ENCODE measurements around the gene MOCOS. TPM values are rescaled to one million over a fixed set of nuclear protein-coding genes. Genes with fewer than 3 reads are reported as not detected.
"Not testable (repeated sequence)": the region's sequence is repeated elsewhere in the genome, so short reads cannot be mapped to it uniquely, and the experiment has no call there.

The MOCOS gene
- total RNA-seq, 4 donors from 2014 or later = 2.2 to 11.4 (median 5.1) TPM

GRCh38 chr18:36199691-36200295 is 12.5 kb downstream of the MOCOS start:
- no peak for TF ChIP-seq CTCF (IDR thresholded peaks at IDR 0.05)
- no peak for DNase-seq (ENCODE audit: low spot score)
- no peak for ATAC-seq (ENCODE audit: low FRiP score)

GRCh38 chr18:36200354-36200771 is 13.1 kb downstream of the MOCOS start:
- no peak for DNase-seq (ENCODE audit: low spot score)
- TF ChIP-seq CTCF (IDR thresholded peaks at IDR 0.05) = no peak
- ATAC-seq (ENCODE audit: low FRiP score) = no peak

GRCh38 chr18:36201765-36202164 is 14.5 kb downstream of the MOCOS start:
- DNase-seq (ENCODE audit: low spot score) (no peak), ATAC-seq (ENCODE audit: low FRiP score) (no peak)
- no peak for TF ChIP-seq CTCF (IDR thresholded peaks at IDR 0.05)

- ATAC-seq (ENCODE audit: low FRiP score) (no peak), DNase-seq (ENCODE audit: low spot score) (no peak)
- no peak for TF ChIP-seq CTCF (IDR thresholded peaks at IDR 0.05)
These were observed 16.1 kb downstream of the MOCOS start for GRCh38 chr18:36203360-36203895.

GRCh38 chr18:36205166-36205565 is 17.9 kb downstream of the MOCOS start:
- DNase-seq (ENCODE audit: low spot score) (no peak), ATAC-seq (ENCODE audit: low FRiP score) (no peak)
- no peak for TF ChIP-seq CTCF (IDR thresholded peaks at IDR 0.05)

GRCh38 chr18:36207303-36207702 is 20.0 kb downstream of the MOCOS start:
- DNase-seq (ENCODE audit: low spot score) (no peak), ATAC-seq (ENCODE audit: low FRiP score) (no peak)
- no peak for TF ChIP-seq CTCF (IDR thresholded peaks at IDR 0.05)

- not testable (repeated sequence) for ATAC-seq (ENCODE audit: low FRiP score); DNase-seq (ENCODE audit: low spot score)
These were observed 20.7 kb downstream of the MOCOS start for GRCh38 chr18:36207969-36208368.

Measured in omental fat pad (tissue), 4 donors.